HG03097 (cell line): Measurements from ENCODE around the gene USP35.
"Not testable (repeated sequence)": the region's sequence is repeated elsewhere in the genome, so short reads cannot be mapped to it uniquely, and the experiment has no call there.

ENCODE experiments used
- ATAC-seq: cut with Tn5 transposase; IDR thresholded peaks from one replicate; pipeline ENCODE4 v1.9.1; 2021; ENCODE audit not compliant: unreplicated experiment, low FRiP score

Gene USP35

GRCh38 chr11:78231962-78232501, 43.3 kb downstream of the USP35 start:
- ATAC-seq, result no peak

GRCh38 chr11:78233046-78233445, 44.3 kb downstream of the USP35 start:
- not testable (repeated sequence) for ATAC-seq

GRCh38 chr11:78234006-78234405, 45.3 kb downstream of the USP35 start:
- ATAC-seq, result no peak

- no peak for ATAC-seq
Observed at GRCh38 chr11:78237293-78238046, 48.8 kb downstream of the USP35 start.

GRCh38 chr11:78239781-78240180, 51.1 kb downstream of the USP35 start:
- no peak for ATAC-seq

- ATAC-seq, result no peak
Observed at GRCh38 chr11:78241475-78241874, 52.8 kb downstream of the USP35 start.

GRCh38 chr11:78244080-78244479, 55.4 kb downstream of the USP35 start:
- no peak for ATAC-seq

GRCh38 chr11:78244546-78245255, 56.0 kb downstream of the USP35 start:
- no peak for ATAC-seq

- ATAC-seq, result no peak
Observed at GRCh38 chr11:78248191-78248590, 59.5 kb downstream of the USP35 start.

- no peak for ATAC-seq
Observed at GRCh38 chr11:78248903-78249302, 60.2 kb downstream of the USP35 start.

- no peak for ATAC-seq
Observed at GRCh38 chr11:78250099-78250498, 61.4 kb downstream of the USP35 start.

GRCh38 chr11:78251083-78251775, 62.5 kb downstream of the USP35 start:
- ATAC-seq, result no peak

GRCh38 chr11:78253797-78254196, 65.1 kb downstream of the USP35 start:
- no peak for ATAC-seq

GRCh38 chr11:78254268-78254667, 65.5 kb downstream of the USP35 start:
- ATAC-seq, result no peak

- ATAC-seq, result no peak
Observed at GRCh38 chr11:78255919-78256318, 67.2 kb downstream of the USP35 start.

GRCh38 chr11:78256962-78257361, 68.2 kb downstream of the USP35 start:
- no peak for ATAC-seq

- ATAC-seq, result no peak
Observed at GRCh38 chr11:78257654-78258053, 68.9 kb downstream of the USP35 start.

- no peak for ATAC-seq
Observed at GRCh38 chr11:78259777-78260487, 71.2 kb downstream of the USP35 start.

GRCh38 chr11:78261367-78261766, 72.6 kb downstream of the USP35 start:
- ATAC-seq, result no peak

- ATAC-seq, result no peak
Observed at GRCh38 chr11:78261828-78262227, 73.1 kb downstream of the USP35 start.

GRCh38 chr11:78262238-78262637, 73.5 kb downstream of the USP35 start:
- no peak for ATAC-seq
